Islet of Langerhans (tissue), 1 donor: ENCODE measurements around the gene ADM2.
"Not testable (repeated sequence)": the region's sequence is repeated elsewhere in the genome, so short reads cannot be mapped to it uniquely, and the experiment has no call there.

Experiments used
- FAIRE-seq: peaks from one replicate; lab custom pipeline; 2011; peaks lifted over from hg19 to GRCh38; lab: Jason Lieb, UNC

The ADM2 gene, protein sequence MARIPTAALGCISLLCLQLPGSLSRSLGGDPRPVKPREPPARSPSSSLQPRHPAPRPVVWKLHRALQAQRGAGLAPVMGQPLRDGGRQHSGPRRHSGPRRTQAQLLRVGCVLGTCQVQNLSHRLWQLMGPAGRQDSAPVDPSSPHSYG

DNA sequence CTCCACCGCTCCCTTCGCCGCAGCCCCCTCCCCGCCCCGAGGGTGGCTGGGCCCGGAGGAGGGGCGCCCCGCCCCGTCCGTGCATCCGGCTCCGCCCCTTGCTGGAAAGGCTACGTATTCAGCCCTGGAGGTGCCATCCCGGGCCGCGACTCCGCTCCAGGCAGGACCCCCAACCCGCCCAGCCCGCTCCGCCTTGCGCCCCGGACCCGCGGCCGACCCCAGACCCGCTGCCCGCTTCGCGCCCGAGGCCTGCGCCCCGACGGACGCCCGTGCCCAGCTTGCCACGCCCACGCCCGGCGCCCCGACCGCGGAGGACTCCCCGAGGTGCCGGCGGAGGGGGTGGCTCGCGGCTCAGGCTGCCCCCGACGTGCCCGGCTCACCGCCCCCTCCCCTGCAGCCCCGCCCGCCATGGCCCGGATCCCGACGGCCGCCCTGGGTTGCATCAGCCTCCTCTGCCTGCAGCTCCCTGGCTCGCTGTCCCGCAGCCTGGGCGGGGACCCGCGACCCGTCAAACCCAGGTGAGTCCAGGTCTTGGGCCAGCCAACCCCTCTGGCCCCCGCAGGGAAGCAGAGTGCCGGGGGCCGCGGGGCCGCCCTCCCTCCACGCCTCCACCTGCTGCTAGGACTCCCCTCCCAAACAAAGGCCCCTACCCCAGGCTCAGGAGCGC, at the start of gene ADM2:
TSS of gene ADM2 (plus strand) at position 104 of the 667 bp plus-strand sequence. CDS start at position 409, 305 bp downstream.
- FAIRE-seq: no peak

DNA sequence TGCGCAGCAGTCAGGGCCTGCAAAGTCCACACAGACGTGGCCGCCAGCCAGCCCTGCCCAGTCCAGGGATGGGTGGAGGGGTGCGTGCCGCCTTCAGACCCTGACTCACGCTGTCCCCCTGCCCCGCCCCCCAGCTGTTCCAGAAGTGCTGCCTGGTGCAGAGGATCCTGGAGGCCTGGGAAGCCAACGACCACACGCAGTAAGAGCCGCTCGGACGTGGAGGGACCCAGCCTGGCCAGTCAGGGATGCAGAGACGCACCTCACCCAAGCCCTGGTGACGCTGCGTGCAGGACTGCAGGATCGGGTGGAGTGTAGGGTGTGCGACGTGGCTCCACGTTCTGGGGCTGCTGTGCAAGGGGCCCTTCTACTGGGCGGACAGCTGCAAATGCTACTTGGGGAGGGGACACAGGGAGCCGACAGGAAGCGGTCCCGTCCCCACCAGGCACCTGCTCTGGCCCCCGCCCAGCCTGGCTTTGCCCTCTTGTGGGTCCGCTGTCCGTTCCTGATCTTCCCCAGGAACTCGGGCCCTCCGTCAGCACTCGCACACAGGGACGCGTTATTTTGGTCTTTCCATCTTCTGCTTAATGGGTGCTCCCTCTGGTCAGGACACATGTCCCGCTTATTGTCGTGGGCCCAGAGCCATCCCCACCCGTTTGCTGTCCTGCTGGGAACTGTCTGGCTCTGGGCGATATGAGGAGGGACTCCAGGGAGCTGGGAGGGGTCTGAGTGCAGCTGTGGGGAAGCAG, 49.0 kb upstream of the ADM2 start:
- FAIRE-seq: no peak

DNA sequence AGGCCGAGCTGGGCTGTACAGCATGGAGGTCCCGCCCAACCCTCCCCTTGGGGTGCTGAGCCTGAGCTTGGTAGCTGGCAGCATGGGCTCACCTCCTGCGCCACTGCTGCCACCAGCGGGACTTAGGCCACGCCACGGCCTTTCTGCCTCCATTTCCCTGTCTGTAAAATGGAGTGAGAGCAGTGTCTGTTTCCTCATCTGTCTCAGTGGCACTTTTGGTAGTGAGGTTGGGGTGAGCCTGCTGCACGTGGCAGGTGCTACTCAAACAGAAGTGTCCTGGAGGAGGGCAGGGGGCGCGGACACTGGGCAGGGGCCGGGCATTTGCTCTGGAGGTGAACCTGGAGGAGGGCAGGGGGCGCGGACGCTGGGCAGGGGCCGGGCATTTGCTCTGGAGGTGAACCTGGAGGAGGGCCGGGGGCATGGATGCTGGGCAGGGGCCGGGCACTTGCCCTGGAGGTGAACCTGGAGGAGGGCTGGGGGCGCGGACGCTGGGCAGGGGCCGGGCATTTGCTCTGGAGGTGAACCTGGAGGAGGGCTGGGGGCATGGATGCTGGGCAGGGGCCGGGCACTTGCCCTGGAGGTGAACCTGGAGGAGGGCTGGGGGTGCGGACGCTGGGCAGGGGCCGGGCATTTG, 48.3 kb upstream of the ADM2 start:
- not testable (repeated sequence) for FAIRE-seq

DNA sequence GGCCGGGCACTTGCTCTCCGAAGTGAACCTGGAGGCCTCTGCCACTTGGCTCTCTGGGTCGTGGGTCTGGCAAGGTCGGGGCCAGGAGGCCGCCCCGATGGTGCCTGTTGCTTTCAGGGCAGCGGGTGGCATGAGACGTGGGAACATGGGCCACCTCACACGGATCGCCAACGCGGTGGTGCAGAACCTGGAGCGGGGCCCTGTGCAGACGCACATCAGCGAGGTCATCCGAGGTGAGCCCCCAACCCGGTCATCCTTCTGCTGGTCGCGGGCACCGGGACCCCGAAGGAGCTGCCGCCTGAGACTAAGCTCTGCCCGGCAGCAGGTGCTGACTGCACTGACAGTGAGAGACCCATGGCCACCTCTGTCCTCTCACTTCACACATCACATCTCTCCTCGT, 46.5 kb upstream of the ADM2 start:
- no peak for FAIRE-seq

DNA sequence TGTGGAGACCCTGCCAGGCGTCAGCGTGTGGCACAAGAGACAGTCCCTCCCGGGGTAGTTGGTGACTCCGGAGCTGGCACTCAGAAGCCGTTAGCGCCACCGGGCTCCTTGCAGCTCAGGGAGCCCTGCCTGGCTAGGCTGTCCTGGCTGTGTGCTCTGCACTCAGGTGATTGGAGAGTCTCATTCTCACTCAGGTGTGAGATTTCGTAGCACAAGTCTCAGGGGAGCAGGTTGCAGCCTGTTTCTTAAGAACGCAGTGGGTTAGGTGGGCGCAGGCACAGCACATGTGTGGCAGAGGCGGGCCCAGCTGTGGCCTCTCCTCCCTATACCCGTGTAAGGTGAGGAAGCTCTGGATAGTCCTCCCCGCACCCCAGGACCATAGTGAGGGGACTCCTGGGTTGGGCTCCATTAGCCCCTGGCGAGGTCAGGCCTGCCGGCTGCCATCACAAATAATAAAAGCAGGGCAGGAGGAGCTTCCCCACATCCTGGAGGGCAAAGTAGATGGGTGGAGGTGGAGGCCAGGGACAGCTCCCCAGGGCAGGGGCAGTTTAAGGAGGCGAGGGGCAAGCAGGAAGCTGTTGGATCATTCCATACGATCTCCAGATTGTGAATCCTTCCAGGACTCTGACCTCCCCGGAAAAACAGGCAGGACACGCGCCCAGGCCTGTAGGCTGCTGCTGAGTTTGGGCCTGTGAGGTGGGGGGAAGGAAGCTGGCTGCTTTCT, 45.9 kb upstream of the ADM2 start:
- no peak for FAIRE-seq

DNA sequence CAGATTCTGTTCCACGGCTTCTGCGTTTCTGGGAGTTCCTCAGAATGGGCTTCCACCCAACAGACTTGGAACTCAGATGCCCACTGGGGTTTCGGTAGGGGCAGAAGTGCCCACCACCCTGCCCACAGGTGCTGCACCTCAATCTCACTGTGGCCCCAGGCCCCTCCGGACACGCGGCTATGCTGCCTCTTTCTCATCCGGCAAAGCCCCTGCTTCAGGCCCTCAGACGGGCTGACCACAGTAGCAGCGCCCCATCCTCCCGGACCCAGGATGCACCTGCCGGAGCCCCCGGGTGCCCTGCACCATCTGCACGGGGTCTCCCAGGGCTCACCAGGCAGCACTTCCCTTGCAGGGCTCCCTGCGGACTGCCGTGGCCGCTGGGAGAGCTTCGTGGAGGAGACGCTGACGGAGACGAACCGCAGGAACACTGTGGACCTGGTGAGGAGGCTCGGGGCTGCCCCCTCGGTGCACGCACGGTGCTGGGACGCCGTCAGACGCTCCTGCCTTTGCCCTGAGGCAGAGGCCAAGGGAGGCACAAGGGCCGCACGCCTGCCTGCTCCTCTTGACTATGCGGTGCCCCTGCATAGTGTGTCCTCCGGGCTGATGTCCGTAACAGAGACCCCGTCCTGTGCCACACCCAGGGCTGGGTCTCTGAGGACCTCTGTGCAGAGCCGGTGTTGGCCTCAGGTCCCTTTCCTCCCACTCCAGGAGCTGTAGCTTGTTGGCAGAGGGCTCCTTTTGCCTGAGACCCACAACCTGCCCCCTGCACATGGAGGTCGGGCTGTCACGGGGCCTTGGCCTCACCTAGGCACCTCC, 45.1 kb upstream of the ADM2 start:
- no peak for FAIRE-seq

DNA sequence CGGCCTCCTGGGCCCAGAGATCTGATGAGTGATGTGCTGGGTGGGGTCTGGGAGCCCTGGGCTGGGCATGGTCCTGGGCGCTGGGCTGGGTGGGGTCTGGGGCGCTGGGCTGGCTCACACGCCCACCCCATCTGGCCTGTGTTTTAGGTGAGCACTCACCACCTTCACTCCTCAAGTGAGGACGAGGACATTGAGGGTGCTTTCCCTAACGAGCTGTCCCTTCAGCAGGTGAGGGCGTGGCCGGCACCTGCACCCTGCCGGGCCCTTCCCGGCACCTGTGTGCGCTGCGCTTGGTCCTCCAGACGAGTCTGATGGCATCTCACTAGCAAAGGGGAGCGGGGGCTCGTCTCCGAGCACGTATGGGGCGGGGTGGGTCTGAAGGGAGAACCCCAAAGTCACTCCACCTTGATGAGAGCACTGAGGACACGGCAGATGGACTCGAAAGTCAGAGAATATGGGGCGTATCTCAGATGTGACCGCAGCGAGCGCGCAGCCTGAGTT, 44.5 kb upstream of the ADM2 start:
- FAIRE-seq: no peak

DNA sequence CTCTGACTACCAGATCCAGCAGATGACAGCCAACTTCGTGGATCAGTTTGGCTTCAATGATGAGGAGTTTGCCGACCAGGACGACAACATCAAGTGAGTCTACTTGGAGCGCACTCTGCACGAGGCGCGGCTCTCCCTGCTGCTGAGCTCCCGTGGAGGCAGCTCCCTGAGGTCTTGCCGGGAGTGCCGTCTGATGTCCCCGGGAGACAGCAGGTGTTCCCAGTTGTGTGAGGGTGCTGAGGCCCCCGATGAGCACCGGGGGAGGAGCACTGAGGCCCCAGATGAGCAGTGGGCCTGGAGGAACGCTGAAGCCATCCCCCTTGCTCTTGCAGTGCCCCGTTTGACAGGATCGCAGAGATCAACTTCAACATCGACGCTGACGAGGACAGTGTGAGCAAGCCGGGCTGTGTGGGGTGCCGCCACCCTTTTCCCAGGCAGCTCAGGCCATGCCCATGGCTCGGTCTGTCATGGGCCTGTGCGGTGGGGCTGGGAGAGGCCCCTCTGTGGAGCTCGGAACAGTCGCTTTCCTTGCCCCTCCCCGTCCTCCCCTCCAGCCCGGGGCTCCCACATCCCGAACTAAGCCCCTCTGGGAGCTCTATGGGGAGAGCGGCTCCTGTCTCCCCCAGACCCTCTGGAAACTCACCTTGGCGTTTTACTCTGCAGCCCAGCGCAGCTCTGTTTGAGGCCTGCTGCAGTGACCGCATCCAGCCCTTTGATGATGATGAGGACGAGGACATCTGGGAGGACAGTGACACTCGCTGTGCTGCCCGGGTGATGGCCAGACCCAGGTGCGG, 43.6 kb upstream of the ADM2 start:
- no peak for FAIRE-seq

DNA sequence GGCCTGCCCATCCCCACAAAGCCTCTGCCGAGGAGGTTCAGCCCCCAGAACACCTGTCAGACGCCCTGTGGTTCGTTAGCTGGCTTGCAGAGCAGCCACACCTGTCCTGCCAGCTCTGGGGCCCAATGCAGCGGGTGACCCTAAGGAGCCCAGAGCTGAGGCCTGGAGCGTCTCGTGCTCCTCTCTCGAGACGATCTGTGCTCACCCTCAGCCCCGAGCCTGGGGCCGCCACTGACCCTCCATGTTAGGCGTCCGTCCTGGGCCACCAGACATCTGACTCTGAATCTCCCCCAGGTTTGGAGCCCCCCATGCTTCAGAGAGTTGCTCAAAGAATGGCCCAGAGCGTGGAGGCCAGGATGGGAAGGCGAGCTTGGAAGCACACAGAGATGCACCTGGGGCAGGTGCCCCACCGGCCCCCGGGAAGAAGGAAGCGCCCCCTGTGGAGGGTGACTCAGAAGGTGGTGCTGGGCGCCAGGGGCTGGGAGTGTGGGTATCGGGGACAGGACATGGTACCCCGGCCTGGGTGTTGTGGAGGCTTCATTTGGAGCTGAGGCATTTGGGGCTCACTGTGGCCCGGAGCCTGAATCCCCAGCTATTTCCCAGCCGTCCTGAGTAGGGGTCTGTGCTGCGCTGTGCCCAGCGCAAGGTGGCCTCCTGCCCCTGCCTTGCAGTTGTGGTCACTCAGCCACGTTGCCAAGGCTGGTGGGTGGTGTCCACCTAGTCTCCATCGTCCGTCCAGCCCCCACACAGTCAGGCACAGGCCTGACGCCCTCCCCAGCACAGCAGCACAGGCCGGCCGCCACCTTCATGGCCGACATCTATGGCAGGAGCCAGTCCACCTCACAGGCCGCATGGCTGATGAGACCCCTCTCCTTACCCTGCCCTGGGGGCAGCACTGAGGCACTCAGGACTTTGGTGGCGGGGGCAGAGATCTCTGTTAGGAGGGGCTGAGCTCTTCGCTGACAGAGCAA, 42.8 kb upstream of the ADM2 start:
- no peak for FAIRE-seq

DNA sequence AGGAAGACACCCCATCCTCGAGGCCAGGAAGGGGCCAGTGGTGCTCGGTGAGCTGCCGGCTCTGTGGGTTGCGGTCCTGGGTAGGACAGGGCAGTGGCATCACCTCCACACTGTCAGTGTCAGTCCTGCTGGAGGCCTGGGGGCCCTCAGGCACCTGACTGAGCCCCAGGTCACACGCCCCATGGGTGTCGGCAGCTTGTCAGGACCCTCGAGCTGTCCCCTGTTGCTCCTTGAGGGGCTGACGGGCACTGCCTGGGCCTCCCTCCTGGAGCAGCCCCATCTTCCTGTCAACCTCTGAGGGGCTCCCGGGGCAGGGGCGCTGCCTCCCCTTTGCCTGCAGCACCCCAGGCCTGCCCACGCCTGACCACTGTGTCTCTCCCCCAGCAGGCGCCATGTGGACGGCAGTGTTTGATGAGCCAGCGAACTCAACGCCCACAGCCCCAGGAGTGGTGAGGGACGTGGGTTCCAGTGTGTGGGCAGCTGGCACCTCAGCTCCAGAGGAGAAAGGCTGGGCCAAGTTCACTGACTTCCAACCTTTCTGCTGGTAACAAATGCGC, 42.0 kb upstream of the ADM2 start:
- FAIRE-seq: no peak

DNA sequence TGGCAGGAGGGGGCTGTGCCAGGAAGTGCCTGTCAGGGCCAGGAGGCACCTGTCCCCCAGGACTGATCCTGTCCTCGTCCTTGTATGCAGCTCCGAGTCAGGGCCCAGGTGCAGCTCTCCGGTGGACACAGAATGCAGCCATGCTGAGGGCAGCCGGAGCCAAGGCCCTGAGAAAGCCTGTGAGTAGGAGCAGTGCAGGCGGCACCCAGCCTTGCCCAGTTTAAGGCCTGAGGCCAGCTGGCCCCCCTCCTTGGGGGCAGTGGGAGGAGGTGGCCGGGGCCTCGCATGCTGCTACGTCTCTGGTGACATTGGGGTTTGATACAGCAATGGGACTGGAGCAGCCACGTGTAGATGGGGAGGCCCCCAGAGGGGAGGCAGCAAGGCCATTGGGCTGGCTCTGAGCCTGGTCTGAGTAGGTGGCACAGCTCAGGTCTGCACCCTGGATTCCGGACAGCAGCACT, 41.4 kb upstream of the ADM2 start:
- FAIRE-seq: no peak

DNA sequence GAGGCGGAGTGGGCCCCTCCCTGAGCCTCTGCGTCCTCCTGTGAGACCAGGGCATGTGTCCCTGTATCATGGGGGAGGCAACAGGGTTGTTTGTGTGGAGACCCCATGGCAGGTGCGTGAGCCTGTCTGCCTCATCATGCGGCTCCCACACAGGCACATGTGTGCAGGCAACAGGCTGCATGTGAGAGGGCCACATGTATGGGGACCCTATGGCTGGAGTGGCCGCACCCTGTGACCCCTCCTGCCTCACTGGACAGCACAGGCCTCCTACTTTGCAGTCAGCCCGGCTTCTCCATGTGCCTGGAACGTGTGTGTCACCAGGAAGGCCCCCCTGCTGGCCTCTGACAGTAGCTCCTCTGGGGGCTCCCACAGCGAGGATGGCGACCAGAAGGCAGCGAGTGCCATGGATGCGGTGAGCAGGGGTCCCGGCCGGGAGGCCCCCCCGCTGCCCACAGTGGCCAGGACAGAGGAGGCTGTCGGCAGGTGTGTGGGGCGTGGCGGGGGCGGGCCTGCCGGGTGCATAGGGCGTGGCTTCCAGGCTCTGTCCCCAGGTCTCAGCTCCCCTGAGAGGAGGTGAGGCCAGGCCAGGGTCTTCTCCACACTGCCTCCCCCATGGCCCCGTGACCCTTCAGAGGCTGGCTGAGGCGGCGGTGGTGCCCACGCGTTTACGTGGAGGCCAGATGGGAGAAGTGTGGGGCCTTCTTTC, 40.6 kb upstream of the ADM2 start:
- no peak for FAIRE-seq

DNA sequence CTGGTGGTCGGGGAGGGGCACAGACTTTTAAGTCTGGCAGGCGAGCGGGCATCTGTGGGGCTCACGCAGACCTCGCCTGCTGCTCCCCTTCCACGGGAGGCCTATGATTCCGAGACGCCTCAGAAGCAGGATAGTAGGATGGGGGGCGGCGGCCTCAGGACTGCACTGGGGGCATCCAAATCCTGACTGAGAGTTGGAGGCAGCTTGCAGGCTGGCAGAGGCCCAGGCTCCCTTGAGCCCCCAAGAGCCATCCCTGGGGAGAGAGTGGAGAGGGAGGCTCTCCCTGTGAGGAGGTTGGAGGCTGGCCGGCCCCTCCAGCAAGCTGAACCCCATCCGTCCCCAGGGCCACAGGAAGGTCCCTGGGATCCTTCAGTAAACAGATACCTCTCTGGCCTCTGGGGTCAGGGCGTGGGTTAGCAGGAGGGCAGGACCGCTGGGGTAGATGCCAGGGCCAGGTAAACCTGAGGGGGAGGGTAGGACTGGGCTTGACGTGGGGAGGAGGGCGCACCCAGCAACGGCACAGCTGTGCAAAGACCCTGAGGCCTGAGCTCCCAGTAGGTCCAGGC, 39.8 kb upstream of the ADM2 start:
- FAIRE-seq: no peak

DNA sequence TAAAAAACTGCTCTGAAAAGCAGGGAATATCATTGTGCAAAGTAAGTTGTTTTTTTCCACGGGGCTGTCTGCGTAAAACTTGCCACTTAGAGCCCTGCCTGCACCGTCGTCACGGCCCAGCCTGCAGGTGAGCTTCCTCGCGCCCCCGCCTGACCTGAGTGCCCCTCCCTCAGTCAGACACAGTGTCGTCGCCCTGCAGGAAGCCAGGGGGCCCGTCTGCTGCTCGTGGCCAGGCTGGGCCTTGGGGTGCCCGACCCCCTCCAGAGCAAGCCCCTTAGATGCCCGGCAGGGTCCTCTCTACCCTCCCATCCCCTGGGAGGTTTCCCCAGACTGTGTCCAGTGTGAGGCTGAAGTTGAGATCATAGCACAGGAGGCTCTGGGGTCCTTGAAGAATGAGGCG, 38.1 kb upstream of the ADM2 start:
- FAIRE-seq: no peak

DNA sequence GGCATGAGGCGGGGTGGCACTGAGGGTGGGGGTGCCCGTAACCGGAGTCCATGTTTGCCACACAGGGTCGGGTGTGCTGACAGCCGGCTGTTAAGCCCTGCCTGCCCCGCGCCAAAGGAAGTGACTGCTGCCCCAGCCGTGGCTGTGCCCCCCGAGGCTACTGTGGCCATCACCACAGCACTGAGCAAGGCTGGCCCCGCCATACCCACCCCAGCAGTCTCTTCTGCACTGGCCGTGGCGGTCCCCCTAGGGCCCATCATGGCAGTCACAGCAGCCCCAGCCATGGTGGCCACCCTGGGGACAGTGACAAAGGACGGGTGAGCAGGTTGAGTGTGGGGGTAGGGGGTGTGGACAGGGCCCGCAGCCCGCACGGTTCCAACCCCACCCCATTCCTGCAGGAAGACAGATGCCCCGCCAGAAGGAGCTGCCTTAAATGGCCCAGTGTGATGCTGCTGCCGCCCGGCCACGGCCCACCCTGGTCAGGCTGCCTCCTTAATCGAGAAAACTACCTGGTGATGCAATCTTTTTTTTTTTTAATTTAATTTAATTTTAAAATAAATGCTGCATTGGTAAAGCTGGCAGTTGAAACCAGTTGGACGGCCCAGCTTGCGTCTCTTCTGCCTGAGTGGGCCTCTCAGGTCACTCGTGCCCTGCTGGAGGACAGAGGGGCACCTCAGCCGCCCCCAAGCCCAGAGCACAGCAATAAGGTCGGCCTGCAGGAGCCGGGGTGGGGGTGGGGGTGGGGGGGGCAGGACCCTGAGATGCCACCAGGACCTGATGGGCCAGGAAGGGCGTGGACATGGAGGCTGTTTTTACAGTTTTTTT, 37.3 kb upstream of the ADM2 start:
- no peak for FAIRE-seq

DNA sequence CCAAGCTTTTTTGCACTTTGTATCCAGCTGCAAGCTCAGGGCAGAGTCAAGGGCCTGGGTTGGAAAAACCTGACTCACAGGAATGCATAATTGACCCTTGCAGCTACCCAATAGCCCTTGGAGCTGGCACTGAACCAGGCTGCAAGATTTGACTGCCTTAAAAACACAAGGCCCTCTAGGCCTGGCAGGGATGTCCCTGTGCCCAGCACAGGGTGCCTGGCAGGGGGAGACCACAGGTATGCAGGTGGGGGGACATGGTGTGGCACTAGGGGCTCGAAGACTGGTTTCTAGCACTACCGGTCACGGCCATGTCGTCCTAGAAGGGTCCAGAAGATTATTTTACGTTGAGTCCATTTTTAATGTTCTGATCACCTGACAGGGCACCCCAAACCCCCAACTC, 36.7 kb upstream of the ADM2 start:
- FAIRE-seq: no peak
